Nephron (organoid): ENCODE measurements around the gene RELL2.

ENCODE experiments used
- H3K27ac Mint-ChIP-seq, 3 experiments: 2 replicates each; pipeline ENCODE4 v1.8.0; 2020; ENCODE audit warnings: mixed read lengths in 3 of 3, mild to moderate bottlenecking in 2 of 3, moderate library complexity in 1 of 3
- H3K27me3 Mint-ChIP-seq: 2 replicates; pipeline ENCODE4 v1.8.0; 2021; ENCODE audit warnings: low read depth, mild to moderate bottlenecking, moderate library complexity, mixed read lengths
- H3K36me3 Mint-ChIP-seq: 2 replicates; pipeline ENCODE4 v1.8.0; 2020; ENCODE audit warnings: low read depth, mixed read lengths
- H3K4me1 Mint-ChIP-seq: 2 replicates; pipeline ENCODE4 v1.8.0; 2020; ENCODE audit warnings: mixed read lengths
- H3K4me3 Mint-ChIP-seq, 3 experiments: 2 replicates each; pipeline ENCODE4 v1.8.0; 2020; ENCODE audit warnings: mild to moderate bottlenecking in 3 of 3, mixed read lengths in 3 of 3, moderate library complexity in 2 of 3
- H3K9me3 Mint-ChIP-seq: 2 replicates; pipeline ENCODE4 v1.8.0; 2020; ENCODE audit warnings: mixed read lengths
- TF ChIP-seq, protein P1 (sequence below), 3 experiments: fragments of 200-600 bp; sonication (generic); IDR thresholded peaks; one replicate each; pipeline ENCODE4 v1.5.0; 2021; ENCODE audit warnings: antibody characterized with exemption in 3 of 3; ENCODE audit not compliant: unreplicated experiment in 3 of 3

RELL2 gene

DNA sequence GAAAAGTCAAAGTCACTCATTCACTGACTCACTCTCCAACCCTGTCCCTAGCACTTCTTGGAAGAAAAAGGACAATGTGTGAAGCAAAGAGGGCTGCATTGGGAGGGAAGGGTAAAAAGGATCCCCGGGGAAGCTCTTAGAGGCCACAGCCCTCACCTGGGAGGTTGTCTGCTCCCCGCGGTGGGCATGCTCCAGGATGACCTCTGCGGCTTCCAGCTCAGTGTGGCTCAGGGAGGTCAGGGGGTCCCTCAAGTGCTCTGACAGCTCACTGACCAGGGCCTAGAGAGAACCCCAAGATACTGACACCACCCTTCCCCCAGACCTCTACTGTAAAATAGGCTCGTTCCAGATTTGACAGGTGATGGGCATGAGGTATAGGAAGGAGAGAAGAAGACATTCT, 10.4 kb downstream of the RELL2 start:
- no peaks in the 10 kb centered on the region for H3K4me1 Mint-ChIP-seq
- H3K36me3 Mint-ChIP-seq: peaks cover 8% of the 10 kb centered on the region
- H3K27me3 Mint-ChIP-seq: peaks cover 17% of the 10 kb centered on the region
- H3K27ac Mint-ChIP-seq: no peak overlapping the region
- TF ChIP-seq, protein P1, sequence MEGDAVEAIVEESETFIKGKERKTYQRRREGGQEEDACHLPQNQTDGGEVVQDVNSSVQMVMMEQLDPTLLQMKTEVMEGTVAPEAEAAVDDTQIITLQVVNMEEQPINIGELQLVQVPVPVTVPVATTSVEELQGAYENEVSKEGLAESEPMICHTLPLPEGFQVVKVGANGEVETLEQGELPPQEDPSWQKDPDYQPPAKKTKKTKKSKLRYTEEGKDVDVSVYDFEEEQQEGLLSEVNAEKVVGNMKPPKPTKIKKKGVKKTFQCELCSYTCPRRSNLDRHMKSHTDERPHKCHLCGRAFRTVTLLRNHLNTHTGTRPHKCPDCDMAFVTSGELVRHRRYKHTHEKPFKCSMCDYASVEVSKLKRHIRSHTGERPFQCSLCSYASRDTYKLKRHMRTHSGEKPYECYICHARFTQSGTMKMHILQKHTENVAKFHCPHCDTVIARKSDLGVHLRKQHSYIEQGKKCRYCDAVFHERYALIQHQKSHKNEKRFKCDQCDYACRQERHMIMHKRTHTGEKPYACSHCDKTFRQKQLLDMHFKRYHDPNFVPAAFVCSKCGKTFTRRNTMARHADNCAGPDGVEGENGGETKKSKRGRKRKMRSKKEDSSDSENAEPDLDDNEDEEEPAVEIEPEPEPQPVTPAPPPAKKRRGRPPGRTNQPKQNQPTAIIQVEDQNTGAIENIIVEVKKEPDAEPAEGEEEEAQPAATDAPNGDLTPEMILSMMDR (IDR thresholded peaks at IDR 0.05; ENCODE audit: unreplicated experiment in 3 of 3): no peak
- no peaks in the 10 kb centered on the region for H3K9me3 Mint-ChIP-seq
- H3K4me3 Mint-ChIP-seq: no peak overlapping the region

DNA sequence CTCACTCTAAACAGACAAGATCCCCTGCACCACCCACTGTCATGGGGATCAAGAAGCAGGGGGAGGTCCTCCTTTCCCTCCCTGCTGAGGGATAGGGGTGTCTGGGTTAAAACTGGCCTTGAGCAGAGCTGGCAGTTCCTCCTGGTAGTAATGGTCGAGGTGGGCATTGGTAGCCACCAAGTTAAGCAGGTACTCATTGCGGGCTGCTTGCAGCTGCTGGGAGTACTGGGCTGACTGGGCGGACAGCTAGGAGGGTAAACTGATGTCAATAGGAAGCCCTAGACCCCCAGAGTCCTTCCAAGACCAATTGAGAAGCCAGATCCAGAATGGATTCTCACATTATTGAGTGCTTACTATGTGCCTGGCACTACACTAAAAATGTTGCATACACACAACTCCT, 11.1 kb downstream of the RELL2 start:
- Mint-ChIP-seq H3K27me3 (peaks cover 23% of the 10 kb centered on the region), H3K4me1 (no peaks in the 10 kb centered on the region)
- TF ChIP-seq, protein P1 (IDR thresholded peaks at IDR 0.05; ENCODE audit: unreplicated experiment in 3 of 3): no peak

DNA sequence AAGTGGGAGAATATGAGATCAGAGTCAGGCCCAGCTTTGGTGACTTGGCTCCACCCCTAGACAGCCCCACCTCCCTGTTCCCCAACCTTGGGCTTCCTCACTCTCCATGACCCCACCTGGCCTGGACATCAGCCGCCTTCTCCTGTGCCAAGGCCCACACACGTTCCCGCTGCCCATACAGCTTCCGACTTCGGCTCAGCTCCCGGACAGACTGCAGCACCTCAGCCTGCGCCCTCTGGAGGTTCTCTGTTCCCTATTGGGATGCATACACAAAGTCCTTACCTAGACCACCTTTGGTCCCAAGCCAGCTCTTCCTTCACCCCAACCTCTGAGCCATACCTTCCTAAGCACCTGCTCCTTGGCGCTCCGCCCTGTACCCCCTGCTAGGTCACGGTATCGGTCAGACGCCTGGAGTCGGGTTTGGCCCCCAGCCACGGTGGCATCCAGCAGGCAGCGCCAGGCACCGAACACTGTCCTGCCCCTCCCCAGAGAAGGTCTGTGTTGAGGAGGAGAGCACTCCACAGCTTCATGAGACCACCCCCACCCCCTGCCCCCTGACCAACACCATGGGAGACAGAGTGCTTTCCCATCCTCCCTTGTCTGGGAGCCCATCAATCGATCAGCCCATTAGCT, 12.4 kb downstream of the RELL2 start:
- peak overlapping the region in 2 of 3 experiments; percentile 1 to 16 for H3K4me3 Mint-ChIP-seq
- H3K27me3 Mint-ChIP-seq: peaks cover 29% of the 10 kb centered on the region
- H3K9me3 Mint-ChIP-seq: no peaks in the 10 kb centered on the region
- TF ChIP-seq, protein P1 (IDR thresholded peaks at IDR 0.05; ENCODE audit: unreplicated experiment in 3 of 3): no peak
- peaks cover 8% of the 10 kb centered on the region for H3K36me3 Mint-ChIP-seq
- no peak overlapping the region for H3K27ac Mint-ChIP-seq
- no peaks in the 10 kb centered on the region for H3K4me1 Mint-ChIP-seq

More for the DNA sequence above, 11.1 kb downstream of the RELL2 start:
- Mint-ChIP-seq H3K9me3 (no peaks in the 10 kb centered on the region), H3K4me3 (no peak overlapping the region), H3K27ac (no peak overlapping the region), H3K36me3 (peaks cover 8% of the 10 kb centered on the region)

DNA sequence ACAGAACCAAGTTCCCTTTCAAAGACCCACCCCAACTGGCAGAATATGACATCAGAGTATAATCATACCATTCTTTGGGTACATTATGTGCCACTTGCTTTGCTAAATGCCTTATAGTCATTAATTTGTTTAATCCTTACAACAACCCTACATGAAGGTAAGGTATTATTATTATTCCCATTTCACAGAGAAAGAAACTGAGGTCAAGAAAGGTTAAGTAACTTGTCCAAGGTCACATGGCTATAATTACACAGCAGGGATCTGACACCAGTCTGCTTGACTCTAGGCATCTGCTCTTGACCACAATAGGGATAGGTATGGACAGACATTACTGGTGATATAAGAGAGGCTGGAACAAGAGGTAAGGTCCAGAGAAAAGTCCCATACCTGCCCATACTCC, 13.2 kb downstream of the RELL2 start:
- Mint-ChIP-seq H3K27ac (no peak overlapping the region), H3K4me3 (peak overlapping the region; percentile 75 to 97 (median 75)), H3K27me3 (peaks cover 29% of the 10 kb centered on the region), H3K36me3 (peaks cover 7% of the 10 kb centered on the region), H3K4me1 (no peaks in the 10 kb centered on the region), H3K9me3 (no peaks in the 10 kb centered on the region)
- TF ChIP-seq, protein P1 (IDR thresholded peaks at IDR 0.05; ENCODE audit: unreplicated experiment in 3 of 3): no peak

DNA sequence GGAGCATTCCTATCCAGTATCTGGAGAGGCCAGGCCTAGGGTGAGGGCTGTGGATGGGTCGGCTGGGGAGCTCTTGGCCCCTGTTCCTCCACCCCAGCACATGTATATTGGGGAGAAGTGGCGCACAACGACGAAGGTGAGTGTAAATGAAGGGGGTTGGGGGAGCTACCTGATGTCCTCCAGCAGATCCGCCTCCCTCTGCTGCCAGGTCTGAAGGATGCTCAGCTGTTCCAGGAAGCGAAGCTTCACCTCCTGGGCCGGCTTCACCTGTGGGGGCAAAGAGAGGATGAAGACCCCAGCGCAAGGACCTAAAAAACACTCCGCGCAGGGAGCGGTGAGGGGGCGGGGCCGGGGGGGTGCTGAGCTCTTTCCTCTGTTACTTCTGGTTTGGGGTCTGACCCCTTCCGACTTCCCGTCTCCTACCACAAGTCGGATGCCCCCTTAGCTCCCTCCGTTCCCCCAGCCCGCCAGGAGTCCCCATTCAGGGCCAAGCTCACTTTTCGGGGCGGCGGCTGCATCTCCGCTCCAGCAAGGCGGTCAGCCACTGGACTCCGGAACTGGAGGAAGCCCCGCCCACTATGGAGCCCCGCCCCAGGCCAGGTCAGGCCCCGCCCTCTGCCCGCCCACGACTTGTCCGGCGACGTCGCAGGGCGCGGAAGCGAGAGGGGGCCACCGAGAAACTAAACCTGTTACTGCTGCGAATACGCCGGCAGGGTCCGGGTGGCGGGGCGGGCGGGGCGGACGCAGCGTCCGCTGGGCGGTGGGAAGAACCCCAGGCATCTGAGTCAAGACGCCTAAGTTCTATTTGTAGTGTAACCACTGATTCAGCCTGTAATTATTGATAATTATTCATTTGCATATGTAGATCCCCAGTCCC, 14.3 kb downstream of the RELL2 start, which contains the start of gene FCHSD1:
TSS of gene FCHSD1 (minus strand) at position 568 of the 877 bp plus-strand sequence. CDS start at position 518, 50 bp downstream.
- Mint-ChIP-seq H3K27ac (no peak within 1 kb of the TSS), H3K27me3 (peaks cover 29% of the 10 kb centered on the region), H3K4me3 (peak within 1 kb of the TSS; percentile 93 to 97 (median 96)), H3K4me1 (no peaks in the 10 kb centered on the region), H3K36me3 (peaks cover 3% of the 10 kb centered on the region), H3K9me3 (no peaks in the 10 kb centered on the region)
- TF ChIP-seq, protein P1 (IDR thresholded peaks at IDR 0.05; ENCODE audit: unreplicated experiment in 3 of 3): no peak
